K562 (cell line): ENCODE results near the gene TRMT112. TPM values are rescaled to one million over a fixed set of nuclear protein-coding genes. Genes with fewer than 3 reads are reported as not detected.
A peak's percentile ranks its signal among the peaks of the same experiment; 100 is the strongest.

Experiments used
- ATAC-seq: fragments of 200-7000 bp; cut with Tn5 transposase; 3 replicates; pipeline ENCODE4 v1.9.1; 2020; ENCODE audit warnings: moderate library complexity
- BruUV-seq: library from RNA; stranded (reverse); fragments of 400-500 nt; replicated peaks from 2 replicates; lab custom pipeline; 2021; lab: Mats Ljungman, UMichigan
- CTCF ChIA-PET: fragments of 300-600 bp; formaldehyde crosslinking; extraction: SDS; loops from one replicate; lab custom pipeline; 2021; ENCODE audit warnings: low intra/inter-chr PET ratio; lab: Yijun Ruan, JAX
- POLR2A ChIA-PET: fragments of 300-600, 350-650 bp; sonication (Branson Sonifier 250); formaldehyde crosslinking; extraction: SDS; loops from one replicate; lab custom pipeline; 2021; ENCODE audit warnings: antibody characterized with exemption, inconsistent platforms; lab: Yijun Ruan, JAX
- DNase-seq, 4 experiments: peaks; one replicate each; pipeline versions ENCODE4 v3.0.0 to v3.0.0-alpha.2; 2011 to 2018; ENCODE audit warnings: low spot score in 3 of 4, mixed read lengths in 3 of 4; ENCODE audit errors: extremely low read depth in 1 of 4
- FAIRE-seq: peaks from 2 replicates; lab custom pipeline; 2011; peaks lifted over from hg19 to GRCh38; lab: Jason Lieb, UNC
- H2AFZ ChIP-seq: 2 replicates; pipeline ENCODE4 v1.6.0; 2011; ENCODE audit warnings: low read depth, low read length, control low read depth, inconsistent platforms
- H3K27ac ChIP-seq: fragments of 200-600 bp; 3 replicates; pipeline ENCODE4 v1.8.0; 2011; ENCODE audit warnings: low read depth, mild to moderate bottlenecking, control low read depth, inconsistent platforms, low read length, moderate library complexity, mixed read lengths; ENCODE audit errors: extremely low read depth
- H3K27me3 ChIP-seq, 2 experiments: fragments of 300-600 bp in 1 of 2; 2 replicates in 1 of 2; 3 replicates in 1 of 2; pipeline versions ENCODE4 v1.6.0 to v1.8.0; 2011; ENCODE audit warnings: inconsistent platforms in 2 of 2, low read length in 2 of 2, mild to moderate bottlenecking in 1 of 2, mixed read lengths in 1 of 2, moderate library complexity in 1 of 2; ENCODE audit not compliant: control insufficient read depth in 2 of 2, insufficient read depth in 2 of 2
- H3K36me3 ChIP-seq: fragments of 300-600 bp; 3 replicates; pipeline ENCODE4 v1.8.0; 2011; ENCODE audit warnings: mild to moderate bottlenecking, low read length, inconsistent platforms; ENCODE audit not compliant: control insufficient read depth, insufficient read depth
- H3K4me1 ChIP-seq, 2 experiments: fragments of 200-600 bp in 1 of 2; replicated peaks in 1 of 2; 2 replicates in 1 of 2; 3 replicates in 1 of 2; pipeline versions ENCODE4 v1.5.1 to v1.8.0; 2011; ENCODE audit warnings: inconsistent platforms in 2 of 2, low read length in 2 of 2, mild to moderate bottlenecking in 1 of 2, mixed read lengths in 1 of 2, moderate library complexity in 1 of 2; ENCODE audit not compliant: control insufficient read depth in 2 of 2, insufficient read depth in 2 of 2
- H3K4me2 ChIP-seq: 2 replicates; pipeline ENCODE4 v1.6.1; 2011; ENCODE audit warnings: low read length, control low read depth, inconsistent platforms, mixed read lengths; ENCODE audit not compliant: insufficient read depth
- H3K4me3 ChIP-seq: fragments of 200-600 bp; sonication (generic), shearing (Covaris generic); 2 replicates; pipeline ENCODE4 v1.5.1; 2016; ENCODE audit warnings: control low read depth, inconsistent platforms
- H3K79me2 ChIP-seq: fragments of 200-600 bp; 3 replicates; pipeline ENCODE4 v1.8.0; 2011; ENCODE audit warnings: low read length, inconsistent platforms; ENCODE audit not compliant: control insufficient read depth, insufficient read depth
- H3K9ac ChIP-seq, 2 experiments: 2 replicates each; pipeline versions ENCODE4 v1.6.0 to v1.6.1; 2011; ENCODE audit warnings: low read depth in 2 of 2, low read length in 2 of 2, control low read depth in 1 of 2, inconsistent platforms in 1 of 2, mild to moderate bottlenecking in 1 of 2, mixed read lengths in 1 of 2; ENCODE audit not compliant: insufficient read depth in 1 of 2
- H3K9me1 ChIP-seq: one replicate; pipeline ENCODE4 v1.6.0; 2011; ENCODE audit warnings: inconsistent platforms, mild to moderate bottlenecking, low read length, moderate library complexity; ENCODE audit not compliant: control insufficient read depth, insufficient read depth
- H3K9me3 ChIP-seq: replicated peaks from 2 replicates; pipeline ENCODE4 v1.5.1; 2011; ENCODE audit warnings: low read depth, low read length, inconsistent platforms; ENCODE audit not compliant: control insufficient read depth, insufficient read depth
- H4K20me1 ChIP-seq: replicated peaks from 2 replicates; pipeline ENCODE4 v1.6.1; 2011; ENCODE audit warnings: low read length, inconsistent platforms, mixed read lengths; ENCODE audit not compliant: control insufficient read depth, insufficient read depth
- CREB3 ChIP-seq: fragments of 450-650 bp; conservative IDR thresholded peaks from 2 replicates; pipeline ENCODE4 v1.6.1; 2016; ENCODE audit warnings: missing genetic modification characterization, low read depth, mild to moderate bottlenecking, missing compliant biosample characterization, moderate library complexity
- CSDE1 ChIP-seq, 2 experiments: fragments of 450-650 bp; IDR thresholded peaks; 2 replicates each; pipeline ENCODE4 v1.6.1; 2016; ENCODE audit warnings: mild to moderate bottlenecking in 1 of 2
- E2F5 ChIP-seq: sonication (generic); formaldehyde crosslinking; IDR thresholded peaks from 2 replicates; pipeline ENCODE4 v1.8.0; 2022; ENCODE audit warnings: mild to moderate bottlenecking, missing genetic modification reagents
- ETV1 ChIP-seq: fragments of 450-650 bp; conservative IDR thresholded peaks from 2 replicates; pipeline ENCODE4 v1.6.1; 2016; ENCODE audit warnings: missing genetic modification characterization, control low read depth, low read depth, missing compliant biosample characterization
- FUS ChIP-seq: fragments of 200-400 bp; formaldehyde crosslinking; optimal IDR thresholded peaks from 2 replicates; pipeline ENCODE3; 2017; ENCODE audit warnings: low read depth, low read length
- KAT8 ChIP-seq: fragments of 450-650 bp; IDR thresholded peaks from 2 replicates; pipeline ENCODE4 v1.6.1; 2016; ENCODE audit warnings: low read depth, mild to moderate bottlenecking
- LEF1 ChIP-seq: fragments of 450-650 bp; IDR thresholded peaks from 2 replicates; pipeline ENCODE4 v1.6.1; 2016; ENCODE audit warnings: mild to moderate bottlenecking
- MEF2A ChIP-seq: IDR thresholded peaks from 2 replicates; pipeline ENCODE4 v1.6.1; 2011; ENCODE audit warnings: low read depth, mild to moderate bottlenecking, low read length, moderate library complexity; ENCODE audit not compliant: control insufficient read depth
- MLX ChIP-seq, 2 experiments: fragments of 450-650 bp in 1 of 2; sonication (generic) in 1 of 2; formaldehyde crosslinking; conservative IDR thresholded peaks; 2 replicates each; pipeline versions ENCODE4 v1.4.0 to v1.8.1; 2020 to 2022; ENCODE audit warnings: mild to moderate bottlenecking in 1 of 2, missing genetic modification reagents in 1 of 2
- RB1 ChIP-seq: fragments of 450-650 bp; IDR thresholded peaks from 2 replicates; pipeline ENCODE4 v1.6.1; 2017; ENCODE audit warnings: low read depth, mild to moderate bottlenecking
- RBM25 ChIP-seq: fragments of 200-400 bp; formaldehyde crosslinking; IDR thresholded peaks from 2 replicates; pipeline ENCODE4 v1.6.1; 2018; ENCODE audit warnings: low read length, low read depth, moderate library complexity; ENCODE audit not compliant: severe bottlenecking
- SAFB2 ChIP-seq: fragments of 200-400 bp; formaldehyde crosslinking; IDR thresholded peaks from 2 replicates; pipeline ENCODE4 v1.6.1; 2018; ENCODE audit warnings: borderline replicate concordance, low read length, low read depth, moderate library complexity; ENCODE audit not compliant: severe bottlenecking
- SMAD4 ChIP-seq: fragments of 250-450 bp; sonication (Bioruptor Pico); conservative IDR thresholded peaks from 2 replicates; pipeline ENCODE4 v1.8.0; 2021; ENCODE audit warnings: inconsistent platforms, mild to moderate bottlenecking, moderate library complexity
- SMC3 ChIP-seq: conservative IDR thresholded peaks from 2 replicates; pipeline ENCODE4 v1.6.1; 2011; ENCODE audit warnings: low read depth, low read length, improper control_type of control experiment; ENCODE audit not compliant: insufficient read depth
- THAP7 ChIP-seq: fragments of 250-450 bp; sonication (Bioruptor Pico); IDR thresholded peaks from 2 replicates; pipeline ENCODE4 v1.5.0; 2021
- ZEB2 ChIP-seq: fragments of 450-650 bp; IDR thresholded peaks from 2 replicates; pipeline ENCODE4 v1.6.1; 2016
- ZNF121 ChIP-seq: sonication (generic); formaldehyde crosslinking; conservative IDR thresholded peaks from 2 replicates; pipeline ENCODE4 v1.8.0; 2022; ENCODE audit warnings: missing genetic modification reagents
- ZNF24 ChIP-seq: fragments of 450-650 bp; IDR thresholded peaks from 2 replicates; pipeline ENCODE4 v1.6.1; 2016
- ZNF395 ChIP-seq: fragments of 200-800 bp; sonication (Bioruptor generic); IDR thresholded peaks from 2 replicates; pipeline ENCODE4 v1.6.1; 2017; ENCODE audit warnings: missing genetic modification characterization, missing compliant biosample characterization
- WGBS: fragments of 100-300 bp; shearing (Covaris generic); methylation state at CpG from one replicate; pipeline ENCODE4 v1.1.6; 2016; ENCODE audit warnings: low coverage, mixed read lengths; ENCODE audit not compliant: insufficient coverage; ENCODE audit errors: missing lambda C conversion rate; 5-methylcytosine and 5-hydroxymethylcytosine counted together
- in situ Hi-C: fragments of 300-500 bp; cut with MboI; formaldehyde crosslinking; loops from 4 replicates; pipeline ENCODE4 v1.15.0; 2018; ENCODE audit warnings: inconsistent platforms, mixed read lengths
- intact Hi-C: fragments of 100-400 bp; cut with micrococcal nuclease; formaldehyde crosslinking; loops from 2 replicates; pipeline ENCODE4 v1.14.2; 2022
- polyA plus RNA-seq, 8 experiments: library from polyadenylated mRNA; depleted of rRNA in 4 of 8; stranded (reverse) in 5 of 8; unstranded in 3 of 8; fragments of >200 nt; fragmentation: Nextera tagmentation in 2 of 8; fragmentation: Illumina TruSeq in 1 of 8; extraction: Ambion mirVana in 2 of 8; extraction: Trizol in 1 of 8; gene quantifications; 2 replicates each; pipeline versions ENCODE4 v1.2.1 to v1.2.3, GENCODE V29; 2011 to 2014; ENCODE audit warnings: inconsistent platforms in 1 of 8, missing spikeins in 1 of 8
- total RNA-seq, 7 experiments: library from RNA; depleted of rRNA in 6 of 7; stranded (reverse); fragments of >200 nt in 6 of 7; fragmentation: Illumina TruSeq in 2 of 7; extraction: Trizol in 2 of 7; gene quantifications; 2 replicates each; pipeline versions ENCODE4 v1.2.1 to v1.2.3, GENCODE V29; 2011 to 2021; ENCODE audit warnings: low replicate concordance in 1 of 7

The TRMT112 gene
- total and polyA plus RNA-seq, 9 of the 15 experiments (the other 6 are each of a cell fraction or from before 2014, with no cell fraction given) = 162 to 444 (median 300) TPM

- no peak for DNase-seq
- no peak for ATAC-seq
- Histone ChIP-seq H3K4me1 (peaks cover 7 to 42% of the 10 kb centered on the region in 2 experiments; a peak in 4 of 5 replicates), H3K9ac (peak overlapping the region in 1 of 2 experiments; percentile 63; a peak in 1 of 4 replicates), H3K79me2 (peaks cover 12% of the 10 kb centered on the region; the same call in 2 of the 3 replicates), H3K9me1 (no peaks in the 10 kb centered on the region), H4K20me1 (no peaks in the 10 kb centered on the region), H3K36me3 (peaks cover 11% of the 10 kb centered on the region; the same call in 1 of the 3 replicates), H2AFZ (no peak overlapping the region), H3K9me3 (no peaks in the 10 kb centered on the region), H3K4me3 (no peak overlapping the region), H3K27me3 (no peaks in the 10 kb centered on the region), H3K27ac (0 out of 3 replicates have a peak overlapping the region, but pooled peaks have one; percentile 21), H3K4me2 (no peak overlapping the region)
- CTCF ChIA-PET = no interaction called here
- 100% methylated on average over 1 of the region's 3 CpGs for WGBS
- in situ Hi-C loops (no loop called here), intact Hi-C loops (no loop called here)
- FAIRE-seq = no peak
- BruUV-seq = no TSS peak
- POLR2A ChIA-PET = interaction anchor here (0.7 to 5.1 kb wide), 4 partner anchors 9 to 40 kb away, joined by 3 to 54 read pairs (median 3); no protein-coding TSS in a partner anchor
- TF ChIP-seq CSDE1 (IDR thresholded peaks at IDR 0.05) (no peak), ZNF395 (CRISPR knock-in tag) (no peak), KAT8 (no peak), THAP7 (CRISPR knock-in tag) (no peak), CREB3 (tag) (no peak), LEF1 (no peak), E2F5 (no peak), ZNF121 (peak; percentile 94), ZEB2 (no peak), ZNF24 (no peak), MLX (CRISPR knock-in tag; conservative IDR thresholded peaks at IDR 0.05) (no peak), FUS (no peak), RB1 (no peak), SMAD4 (CRISPR knock-in tag) (no peak), MEF2A (peak; percentile 68; the same call in 1 of the 2 replicates), SMC3 (no peak), ETV1 (tag) (no peak), RBM25 (peak; percentile 41), SAFB2 (no peak)
Measured at GRCh38 chr11:64283092-64283491, 34.3 kb downstream of the TRMT112 start.
